Subcutaneous abdominal adipose tissue (tissue), 5 donors: Measurements from ENCODE around the gene TBC1D10B.
A peak's percentile ranks its signal among the peaks of the same experiment; 100 is the strongest.
"Not testable (repeated sequence)": the region's sequence is repeated elsewhere in the genome, so short reads cannot be mapped to it uniquely, and the experiment has no call there.

Experiments used
- H3K27ac ChIP-seq: one replicate; pipeline ENCODE4 v1.7.0; 2013; ENCODE audit warnings: low read depth, mild to moderate bottlenecking, inconsistent platforms, low read length, moderate library complexity
- H3K27me3 ChIP-seq, 5 donors: one replicate each; pipeline ENCODE4 v1.7.0; 2013; ENCODE audit warnings: low read length in 5 of 5, inconsistent platforms in 1 of 5; ENCODE audit not compliant: control insufficient read depth in 5 of 5, insufficient read depth in 4 of 5
- H3K36me3 ChIP-seq, 5 donors: one replicate each; pipeline ENCODE4 v1.7.0; 2013; ENCODE audit warnings: low read length in 5 of 5; ENCODE audit not compliant: control insufficient read depth in 5 of 5, insufficient read depth in 5 of 5
- H3K4me1 ChIP-seq, 5 donors: one replicate each; pipeline ENCODE4 v1.7.0; 2013; ENCODE audit warnings: low read length in 5 of 5, mild to moderate bottlenecking in 3 of 5, moderate library complexity in 1 of 5; ENCODE audit not compliant: control insufficient read depth in 5 of 5, insufficient read depth in 5 of 5
- H3K4me3 ChIP-seq, 5 donors: one replicate each; pipeline ENCODE4 v1.7.0; 2013; ENCODE audit warnings: low read length in 5 of 5, low read depth in 1 of 5
- H3K9ac ChIP-seq, 5 donors: one replicate each; pipeline ENCODE4 v1.7.0; 2013; ENCODE audit warnings: low read length in 5 of 5, mild to moderate bottlenecking in 4 of 5, moderate library complexity in 3 of 5
- H3K9me3 ChIP-seq, 5 donors: one replicate each; pipeline ENCODE4 v1.7.0; 2013; ENCODE audit warnings: low read length in 5 of 5; ENCODE audit not compliant: control insufficient read depth in 5 of 5
- donor health status: healthy.
- donor health status: healthy.
- donor health status: healthy.
- donor health status: healthy.
- donor health status: healthy.

TBC1D10B gene

GRCh38 chr16:30348929-30349328, 21.4 kb downstream of the TBC1D10B start:
- Histone ChIP-seq H3K9ac (no peak overlapping the region), H3K27me3 (peaks cover 0 to 4% (median 0%) of the 10 kb centered on the region in 5 donors), H3K4me1 (peaks cover 7 to 28% (median 26%) of the 10 kb centered on the region in 5 donors), H3K4me3 (no peak overlapping the region), H3K27ac (no peak overlapping the region), H3K36me3 (peaks cover 0 to 39% (median 31%) of the 10 kb centered on the region in 5 donors), H3K9me3 (no peaks in the 10 kb centered on the region)

- no peak overlapping the region for H3K27ac ChIP-seq
- H3K9ac ChIP-seq, result no peak overlapping the region
- no peak overlapping the region for H3K4me3 ChIP-seq
- peaks cover 0 to 31% (median 26%) of the 10 kb centered on the region in 5 donors for H3K36me3 ChIP-seq
- no peaks in the 10 kb centered on the region for H3K9me3 ChIP-seq
- peaks cover 0 to 4% (median 0%) of the 10 kb centered on the region in 5 donors for H3K27me3 ChIP-seq
- peaks cover 7 to 21% (median 19%) of the 10 kb centered on the region in 5 donors for H3K4me1 ChIP-seq
Observed at GRCh38 chr16:30348113-30348512, 22.2 kb downstream of the TBC1D10B start.

- peaks cover 0 to 13% (median 12%) of the 10 kb centered on the region in 5 donors for H3K36me3 ChIP-seq
- H3K27ac ChIP-seq, result no peak overlapping the region
- peaks cover 0 to 3% (median under 1%) of the 10 kb centered on the region in 5 donors for H3K4me1 ChIP-seq
- no peak overlapping the region for H3K4me3 ChIP-seq
- no peak overlapping the region for H3K9ac ChIP-seq
- no peaks in the 10 kb centered on the region for H3K27me3 ChIP-seq
- H3K9me3 ChIP-seq, result no peaks in the 10 kb centered on the region
Observed at GRCh38 chr16:30346286-30346685, 24.0 kb downstream of the TBC1D10B start.

- H3K27ac ChIP-seq, H3K9ac ChIP-seq, H3K36me3 ChIP-seq, H3K9me3 ChIP-seq, H3K27me3 ChIP-seq, H3K4me3 ChIP-seq, H3K4me1 ChIP-seq: not testable (repeated sequence)
Observed at GRCh38 chr16:30343491-30343820, 26.8 kb downstream of the TBC1D10B start.

GRCh38 chr16:30342751-30343490, 27.4 kb downstream of the TBC1D10B start:
- Histone ChIP-seq H3K4me3 (no peak overlapping the region), H3K27me3 (no peaks in the 10 kb centered on the region), H3K9me3 (no peaks in the 10 kb centered on the region), H3K36me3 (no peaks in the 10 kb centered on the region), H3K4me1 (peaks cover 0 to 3% (median 0%) of the 10 kb centered on the region in 5 donors), H3K27ac (no peak overlapping the region), H3K9ac (no peak overlapping the region)

- not testable (repeated sequence) for H3K9ac ChIP-seq, H3K4me3 ChIP-seq, H3K4me1 ChIP-seq, H3K27me3 ChIP-seq, H3K36me3 ChIP-seq, H3K27ac ChIP-seq, H3K9me3 ChIP-seq
Observed at GRCh38 chr16:30341971-30342370, 28.3 kb downstream of the TBC1D10B start.

GRCh38 chr16:30340621-30341020, 29.7 kb downstream of the TBC1D10B start:
- Histone ChIP-seq H3K4me1 (peaks cover 0 to 10% (median 5%) of the 10 kb centered on the region in 5 donors), H3K27me3 (no peaks in the 10 kb centered on the region), H3K9me3 (no peaks in the 10 kb centered on the region), H3K9ac (no peak overlapping the region), H3K27ac (no peak overlapping the region), H3K4me3 (no peak overlapping the region), H3K36me3 (no peaks in the 10 kb centered on the region)

- not testable (repeated sequence) for H3K9me3 ChIP-seq, H3K4me3 ChIP-seq, H3K36me3 ChIP-seq, H3K27ac ChIP-seq, H3K27me3 ChIP-seq, H3K9ac ChIP-seq
- H3K4me1 ChIP-seq, result peaks cover 0 to 14% (median 8%) of the 10 kb centered on the region in 5 donors
Observed at GRCh38 chr16:30338715-30339114, 31.6 kb downstream of the TBC1D10B start.

GRCh38 chr16:30337964-30338357, 32.3 kb downstream of the TBC1D10B start:
- not testable (repeated sequence) for H3K9ac ChIP-seq, H3K9me3 ChIP-seq, H3K4me3 ChIP-seq, H3K27me3 ChIP-seq, H3K27ac ChIP-seq, H3K36me3 ChIP-seq
- H3K4me1 ChIP-seq, result peaks cover 0 to 14% (median 8%) of the 10 kb centered on the region in 5 donors

GRCh38 chr16:30335598-30336474, 34.5 kb downstream of the TBC1D10B start:
- H3K27me3 ChIP-seq, result no peaks in the 10 kb centered on the region
- H3K9me3 ChIP-seq, result no peaks in the 10 kb centered on the region
- peaks cover 0 to 14% (median 8%) of the 10 kb centered on the region in 5 donors for H3K4me1 ChIP-seq
- H3K9ac ChIP-seq, result peak overlapping the region in 3 of 5 donors; percentile 58 to 79 (median 64)
- H3K27ac ChIP-seq, result peak overlapping the region; percentile 60
- H3K4me3 ChIP-seq, result peak overlapping the region; percentile 64 to 77 (median 70)
- H3K36me3 ChIP-seq, result no peaks in the 10 kb centered on the region
